ENCODE measurements around the gene RUNDC3A.
"Not testable (repeated sequence)": the region's sequence is repeated elsewhere in the genome, so short reads cannot be mapped to it uniquely, and the experiment has no call there.

DNA sequence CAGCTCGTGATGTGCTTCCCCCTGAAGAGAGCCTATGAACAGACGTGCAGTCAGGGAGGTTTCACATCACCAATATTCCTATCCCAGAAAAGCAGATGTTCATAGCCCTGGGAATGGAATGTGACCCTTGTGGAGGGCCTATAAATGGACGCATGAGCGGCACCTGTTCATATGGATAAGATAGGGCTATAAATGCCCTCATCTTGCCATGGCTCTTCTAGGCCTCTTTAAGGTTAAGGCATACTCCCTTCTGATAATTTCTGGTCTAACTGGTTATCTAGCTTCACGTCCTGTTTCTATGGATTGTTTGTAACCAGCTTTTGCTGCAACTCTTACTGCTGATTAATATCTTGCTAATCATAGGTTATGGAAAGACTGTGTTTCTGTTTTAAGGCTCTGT, 32.2 kb downstream of the RUNDC3A start:
- TF ChIP-seq, protein P1, sequence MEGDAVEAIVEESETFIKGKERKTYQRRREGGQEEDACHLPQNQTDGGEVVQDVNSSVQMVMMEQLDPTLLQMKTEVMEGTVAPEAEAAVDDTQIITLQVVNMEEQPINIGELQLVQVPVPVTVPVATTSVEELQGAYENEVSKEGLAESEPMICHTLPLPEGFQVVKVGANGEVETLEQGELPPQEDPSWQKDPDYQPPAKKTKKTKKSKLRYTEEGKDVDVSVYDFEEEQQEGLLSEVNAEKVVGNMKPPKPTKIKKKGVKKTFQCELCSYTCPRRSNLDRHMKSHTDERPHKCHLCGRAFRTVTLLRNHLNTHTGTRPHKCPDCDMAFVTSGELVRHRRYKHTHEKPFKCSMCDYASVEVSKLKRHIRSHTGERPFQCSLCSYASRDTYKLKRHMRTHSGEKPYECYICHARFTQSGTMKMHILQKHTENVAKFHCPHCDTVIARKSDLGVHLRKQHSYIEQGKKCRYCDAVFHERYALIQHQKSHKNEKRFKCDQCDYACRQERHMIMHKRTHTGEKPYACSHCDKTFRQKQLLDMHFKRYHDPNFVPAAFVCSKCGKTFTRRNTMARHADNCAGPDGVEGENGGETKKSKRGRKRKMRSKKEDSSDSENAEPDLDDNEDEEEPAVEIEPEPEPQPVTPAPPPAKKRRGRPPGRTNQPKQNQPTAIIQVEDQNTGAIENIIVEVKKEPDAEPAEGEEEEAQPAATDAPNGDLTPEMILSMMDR (IDR thresholded peaks at IDR 0.05; ENCODE audit: low read length): not testable (repeated sequence)
- not testable (repeated sequence) for TF ChIP-seq EZH2 (IDR thresholded peaks at IDR 0.05; ENCODE audit: borderline replicate concordance, low read length)

Data from OCI-LY1 (cell line).